Calu3 (cell line): ENCODE results near the gene KRCC1. TPM values are rescaled to one million over a fixed set of nuclear protein-coding genes. Genes with fewer than 3 reads are reported as not detected.
"Not testable (repeated sequence)": the region's sequence is repeated elsewhere in the genome, so short reads cannot be mapped to it uniquely, and the experiment has no call there.

Experiments
- BruUV-seq: library from RNA; stranded (reverse); fragments of 400-500 nt; replicated peaks from 2 replicates; lab custom pipeline; 2021; lab: Mats Ljungman, UMichigan
- CTCF ChIA-PET: fragments of 300-600 bp; sonication (Branson Sonifier 250); formaldehyde crosslinking; loops from one replicate; lab custom pipeline; 2022; ENCODE audit warnings: antibody characterized with exemption; lab: Charles Lee
- DNase-seq: peaks from one replicate; pipeline ENCODE4 v3.0.0; 2022
- H3K27ac Mint-ChIP-seq: one replicate; pipeline ENCODE4 v1.8.0; 2022; ENCODE audit warnings: mixed read lengths; ENCODE audit not compliant: unreplicated experiment
- H3K27me3 Mint-ChIP-seq: one replicate; pipeline ENCODE4 v1.8.0; 2022; ENCODE audit warnings: mixed read lengths; ENCODE audit not compliant: unreplicated experiment
- H3K36me3 Mint-ChIP-seq: one replicate; pipeline ENCODE4 v1.8.0; 2022; ENCODE audit warnings: mild to moderate bottlenecking, moderate library complexity, mixed read lengths; ENCODE audit not compliant: insufficient read depth, unreplicated experiment
- H3K4me1 Mint-ChIP-seq: one replicate; pipeline ENCODE4 v1.8.0; 2022; ENCODE audit warnings: mild to moderate bottlenecking, low read depth, mixed read lengths; ENCODE audit not compliant: unreplicated experiment
- H3K4me3 Mint-ChIP-seq: one replicate; pipeline ENCODE4 v1.8.0; 2022; ENCODE audit warnings: mild to moderate bottlenecking, low read depth, moderate library complexity, mixed read lengths; ENCODE audit not compliant: unreplicated experiment
- H3K9me3 Mint-ChIP-seq: one replicate; pipeline ENCODE4 v1.8.0; 2022; ENCODE audit warnings: low read depth, mixed read lengths; ENCODE audit not compliant: unreplicated experiment
- intact Hi-C: fragments of 100-400 bp; cut with micrococcal nuclease; formaldehyde crosslinking; loops from one replicate; pipeline ENCODE4 v1.10.0; 2022; ENCODE audit not compliant: unreplicated experiment
- total RNA-seq: library from RNA; stranded (reverse); gene quantifications from 2 replicates; pipeline ENCODE4 v1.2.3, GENCODE V29; 2022
- TF ChIP-seq, protein P1 (sequence below): fragments of 200-600 bp; IDR thresholded peaks from one replicate; pipeline ENCODE4 v1.8.0; 2022; ENCODE audit warnings: antibody characterized with exemption; ENCODE audit not compliant: unreplicated experiment

Gene KRCC1
- total RNA-seq, 1 experiment from 2014 or later, result 32.1 TPM

DNA sequence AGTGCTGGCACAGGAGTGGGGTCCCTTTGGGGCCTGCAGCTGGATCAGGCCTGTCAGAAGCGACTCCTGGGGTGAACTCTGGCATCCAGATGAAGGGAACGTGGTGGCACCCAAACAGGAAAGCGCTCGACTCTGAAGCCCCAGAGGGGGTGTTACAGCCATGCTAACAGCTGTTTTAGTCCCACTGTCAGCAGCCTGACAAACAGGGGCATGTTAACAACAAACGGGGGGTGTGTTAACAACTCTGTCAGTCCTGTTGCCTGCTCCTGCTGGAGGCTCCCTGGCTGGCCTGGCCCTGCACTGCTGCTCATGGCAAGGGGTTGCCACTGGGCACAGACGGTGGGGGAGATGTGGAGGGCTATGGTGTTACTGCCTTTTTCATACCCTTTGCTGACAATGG is 36.7 kb downstream of the KRCC1 start:
- H3K27me3 Mint-ChIP-seq, result no peaks in the 10 kb centered on the region
- peaks cover 32% of the 10 kb centered on the region for H3K4me1 Mint-ChIP-seq
- H3K9me3 Mint-ChIP-seq, result no peaks in the 10 kb centered on the region
- peaks cover 21% of the 10 kb centered on the region for H3K36me3 Mint-ChIP-seq
- TF ChIP-seq, protein P1, sequence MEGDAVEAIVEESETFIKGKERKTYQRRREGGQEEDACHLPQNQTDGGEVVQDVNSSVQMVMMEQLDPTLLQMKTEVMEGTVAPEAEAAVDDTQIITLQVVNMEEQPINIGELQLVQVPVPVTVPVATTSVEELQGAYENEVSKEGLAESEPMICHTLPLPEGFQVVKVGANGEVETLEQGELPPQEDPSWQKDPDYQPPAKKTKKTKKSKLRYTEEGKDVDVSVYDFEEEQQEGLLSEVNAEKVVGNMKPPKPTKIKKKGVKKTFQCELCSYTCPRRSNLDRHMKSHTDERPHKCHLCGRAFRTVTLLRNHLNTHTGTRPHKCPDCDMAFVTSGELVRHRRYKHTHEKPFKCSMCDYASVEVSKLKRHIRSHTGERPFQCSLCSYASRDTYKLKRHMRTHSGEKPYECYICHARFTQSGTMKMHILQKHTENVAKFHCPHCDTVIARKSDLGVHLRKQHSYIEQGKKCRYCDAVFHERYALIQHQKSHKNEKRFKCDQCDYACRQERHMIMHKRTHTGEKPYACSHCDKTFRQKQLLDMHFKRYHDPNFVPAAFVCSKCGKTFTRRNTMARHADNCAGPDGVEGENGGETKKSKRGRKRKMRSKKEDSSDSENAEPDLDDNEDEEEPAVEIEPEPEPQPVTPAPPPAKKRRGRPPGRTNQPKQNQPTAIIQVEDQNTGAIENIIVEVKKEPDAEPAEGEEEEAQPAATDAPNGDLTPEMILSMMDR, result no peak
- BruUV-seq, result no TSS peak
- H3K4me3 Mint-ChIP-seq, result no peak overlapping the region
- intact Hi-C loops, result no loop called here
- H3K27ac Mint-ChIP-seq, result no peak overlapping the region
- DNase-seq, result no peak
- CTCF ChIA-PET, result no interaction called here

DNA sequence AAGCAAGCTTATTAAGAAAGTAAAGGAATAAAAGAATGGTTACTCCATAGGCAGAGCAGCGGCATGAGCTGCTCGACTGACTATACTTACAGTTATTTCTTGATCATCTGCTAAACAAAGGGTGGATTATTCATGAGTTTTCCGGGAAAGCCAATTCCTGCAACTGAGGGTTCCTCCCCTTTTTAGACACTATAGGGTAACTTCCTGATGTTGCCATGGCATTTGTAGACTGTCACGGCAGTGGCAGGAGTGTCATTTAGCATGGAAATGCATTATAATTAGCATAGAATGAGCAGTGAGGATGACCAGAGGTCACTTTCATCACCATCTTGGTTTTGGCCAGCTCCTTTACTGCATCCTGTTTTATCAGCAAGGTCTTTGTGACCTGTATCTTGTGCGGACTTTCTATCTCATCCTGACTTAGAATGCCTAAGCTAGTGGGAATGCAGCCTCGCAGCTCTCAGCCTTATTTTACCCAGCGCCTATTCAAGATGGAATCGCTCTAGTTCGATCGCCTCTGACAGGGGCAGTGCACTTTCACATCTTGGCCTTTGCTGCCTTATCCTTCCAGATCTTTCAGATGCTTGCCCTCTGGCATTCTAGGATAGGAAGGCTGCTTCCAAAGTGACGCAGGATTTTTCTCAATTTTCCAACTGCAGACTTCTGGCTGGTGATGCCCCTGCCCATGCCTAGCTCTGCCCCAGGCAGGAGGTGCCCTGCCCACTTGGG is 37.3 kb downstream of the KRCC1 start:
- peak overlapping the region; percentile 87 for H3K4me3 Mint-ChIP-seq
- DNase-seq, result not testable (repeated sequence)

DNA sequence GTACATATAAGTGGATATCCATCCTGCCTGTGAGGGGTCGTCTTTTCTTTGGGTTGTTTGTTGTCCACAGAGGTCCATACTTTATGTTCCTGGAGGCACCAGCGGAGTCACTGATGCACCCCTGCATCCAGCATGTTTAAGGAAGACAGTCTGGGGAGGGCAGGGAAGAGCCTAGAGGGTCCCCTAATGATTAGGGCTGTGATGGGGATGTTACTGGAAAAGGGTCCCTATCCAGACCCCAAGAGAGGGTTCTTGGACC is 37.9 kb downstream of the KRCC1 start:
- intact Hi-C loops, CTCF ChIA-PET, H3K27me3 Mint-ChIP-seq, DNase-seq, BruUV-seq, H3K9me3 Mint-ChIP-seq: not testable (repeated sequence)
- Mint-ChIP-seq H3K36me3 (peaks cover 21% of the 10 kb centered on the region), H3K4me3 (peak overlapping the region; percentile 87), H3K27ac (peak overlapping the region; percentile 100), H3K4me1 (peaks cover 32% of the 10 kb centered on the region)

More for the DNA sequence above, 37.3 kb downstream of the KRCC1 start:
- H3K27me3 Mint-ChIP-seq, H3K9me3 Mint-ChIP-seq, BruUV-seq, intact Hi-C loops, CTCF ChIA-PET: not testable (repeated sequence)
- Mint-ChIP-seq H3K27ac (peak overlapping the region; percentile 100), H3K36me3 (peaks cover 21% of the 10 kb centered on the region), H3K4me1 (peaks cover 32% of the 10 kb centered on the region)

DNA sequence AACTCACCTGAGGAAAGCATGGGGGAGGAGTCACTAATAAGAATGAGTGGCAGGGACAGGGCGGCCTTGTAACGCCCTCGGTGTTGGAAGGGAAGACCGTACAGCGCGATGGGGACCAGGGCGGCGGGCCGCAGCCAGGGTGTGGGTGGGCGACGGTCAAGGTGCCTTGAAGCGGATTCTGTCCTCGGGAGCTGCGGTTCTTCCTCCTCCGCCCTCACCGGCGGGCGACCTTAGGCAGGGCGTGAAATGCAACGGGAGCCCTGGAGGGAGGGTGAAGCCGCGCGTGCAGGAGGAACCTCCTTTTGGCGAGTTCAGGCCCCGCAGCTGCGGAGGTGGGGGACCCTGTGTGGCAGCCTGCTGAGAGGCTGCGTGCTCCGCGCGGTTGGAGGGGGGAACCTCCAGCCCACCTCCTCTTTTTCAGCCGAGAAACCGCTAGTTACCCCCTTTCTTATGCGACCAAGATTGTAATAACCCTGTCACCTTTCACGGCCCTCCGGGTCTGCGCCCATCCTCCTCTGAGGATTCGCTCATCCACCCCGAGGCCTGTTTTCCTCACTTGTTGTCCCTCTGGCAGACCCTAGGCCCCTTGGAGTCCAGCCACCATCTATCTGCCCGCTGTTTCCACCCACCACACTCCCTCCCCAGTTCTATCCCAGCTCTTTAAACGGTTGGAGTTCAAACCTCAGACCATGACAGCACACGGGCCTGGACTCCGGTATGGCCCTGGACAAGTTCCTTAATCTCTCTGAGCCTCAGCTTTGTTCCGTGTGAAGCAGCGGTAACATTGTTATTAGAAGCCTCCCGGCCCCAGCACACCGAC is 38.4 kb downstream of the KRCC1 start:
- peak overlapping the region; percentile 100 for H3K27ac Mint-ChIP-seq
- H3K36me3 Mint-ChIP-seq, result peaks cover 21% of the 10 kb centered on the region
- TF ChIP-seq, protein P1, result no peak
- H3K4me1 Mint-ChIP-seq, result peaks cover 32% of the 10 kb centered on the region
- BruUV-seq, result no TSS peak
- no peaks in the 10 kb centered on the region for H3K9me3 Mint-ChIP-seq
- no peak for DNase-seq
- CTCF ChIA-PET, result no interaction called here
- peak overlapping the region; percentile 87 for H3K4me3 Mint-ChIP-seq
- no peaks in the 10 kb centered on the region for H3K27me3 Mint-ChIP-seq
- intact Hi-C loops, result no loop called here

DNA sequence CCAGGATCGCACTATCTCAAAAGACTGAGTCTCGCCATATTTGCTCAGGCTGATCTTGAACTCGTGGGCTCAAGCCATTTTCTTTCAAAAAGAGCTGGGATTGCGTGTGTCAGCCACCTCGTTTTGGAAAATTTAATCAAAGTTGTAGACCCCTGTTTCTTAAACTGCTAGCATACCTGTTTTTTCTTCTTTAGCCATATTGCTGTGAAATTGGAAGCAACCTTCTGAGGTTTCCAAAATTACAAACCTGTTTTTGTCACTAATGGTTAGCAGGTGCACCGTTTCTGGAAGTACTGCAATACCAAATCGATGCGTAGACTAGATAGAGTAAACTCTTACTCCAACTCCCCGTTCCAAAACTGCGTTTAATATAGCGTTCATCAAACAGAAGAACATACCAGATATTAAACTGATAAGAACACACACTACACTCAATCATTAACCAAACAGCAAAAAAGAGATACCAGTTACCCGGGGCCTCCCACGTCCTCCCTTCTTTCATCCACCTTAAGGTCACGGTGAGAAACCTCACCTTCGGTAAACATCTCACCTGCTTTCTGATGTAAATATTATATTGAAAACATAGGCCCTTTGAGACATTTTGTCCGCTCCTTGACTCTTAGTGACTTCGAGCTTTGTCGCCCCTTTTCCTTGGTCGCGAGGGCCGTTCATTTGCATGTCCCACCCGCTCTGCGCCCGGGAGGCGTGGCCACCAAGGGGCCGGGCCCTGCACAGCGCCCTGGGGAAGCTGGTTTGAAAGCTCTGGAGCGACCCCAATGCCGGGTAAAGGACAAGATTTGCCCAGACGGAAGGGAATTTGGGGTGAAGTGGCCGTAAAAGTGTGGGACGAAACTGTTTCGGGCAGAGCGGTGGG is 39.3 kb downstream of the KRCC1 start, which contains the start of gene RNU2-63P:
TSS of gene RNU2-63P (minus strand) at position 462 of the 874 bp plus-strand sequence.
- Mint-ChIP-seq H3K4me1 (peaks cover 32% of the 10 kb centered on the region), H3K36me3 (peaks cover 21% of the 10 kb centered on the region)

More for the DNA sequence above, 39.3 kb downstream of the KRCC1 start, which contains the start of gene RNU2-63P:
- H3K9me3 Mint-ChIP-seq, result no peaks in the 10 kb centered on the region
- peak within 1 kb of the TSS; percentile 87 for H3K4me3 Mint-ChIP-seq
- no peaks in the 10 kb centered on the region for H3K27me3 Mint-ChIP-seq
- TF ChIP-seq, protein P1, result no peak
- intact Hi-C loops, result no loop called here
- H3K27ac Mint-ChIP-seq, result peak within 1 kb of the TSS; percentile 100
- BruUV-seq, result TSS peak; percentile 100
- CTCF ChIA-PET, result no interaction called here
- DNase-seq, result peak; percentile 80
